Skin epidermis (tissue), 12 donors: ENCODE data around the gene AKNA.

Source experiments
- H3K27ac ChIP-seq, 21 experiments: fragments of 200-600 bp; sonication (generic) in 11 of 21; one replicate each; pipeline ENCODE4 v1.5.0; 2020; ENCODE audit warnings: mild to moderate bottlenecking in 3 of 21, inconsistent platforms in 2 of 21, moderate library complexity in 2 of 21
- H3K4me3 ChIP-seq, 7 experiments: fragments of 200-600 bp; sonication (generic) in 2 of 7; one replicate each; pipeline ENCODE4 v1.5.0; 2020; ENCODE audit warnings: inconsistent platforms in 2 of 7, mild to moderate bottlenecking in 2 of 7, moderate library complexity in 1 of 7

Gene AKNA

DNA sequence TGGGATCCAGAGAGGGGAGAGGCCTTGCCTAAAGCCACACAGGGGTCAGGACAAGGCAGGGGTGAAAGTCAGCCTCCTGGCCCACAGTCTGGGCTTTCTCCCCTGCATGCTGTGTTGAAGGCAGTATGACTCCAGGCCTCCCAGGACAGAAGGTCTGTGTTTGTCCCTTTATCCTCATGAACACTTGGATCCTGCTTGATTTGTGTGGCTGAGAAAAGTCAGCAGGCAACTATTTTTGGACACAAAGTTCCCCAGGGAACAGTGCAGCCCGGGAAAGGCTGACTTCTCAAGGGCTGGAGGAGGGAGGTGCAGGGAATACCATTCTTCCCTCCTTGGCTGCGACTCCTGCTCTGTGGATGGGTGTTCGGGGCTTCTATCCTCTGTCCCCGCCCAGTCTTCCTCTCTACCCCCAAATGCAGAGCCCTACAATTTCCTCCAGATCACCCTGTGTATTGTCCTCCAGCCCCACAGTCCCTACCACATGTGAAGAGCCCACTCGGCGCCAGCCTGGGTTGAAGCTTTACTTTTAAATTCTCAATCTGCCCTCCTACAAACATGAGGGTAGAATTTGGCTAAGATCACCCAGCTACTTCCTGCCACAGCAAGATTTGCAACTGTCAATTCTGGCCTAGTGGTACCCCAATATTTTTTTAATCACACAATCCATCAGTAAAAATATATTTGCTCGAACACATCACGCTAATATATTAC lies 4.1 kb downstream of the AKNA start:
- H3K4me3 ChIP-seq = peak overlapping the region in 4 of 7 experiments; percentile 10 to 25 (median 18)
- H3K27ac ChIP-seq = peak overlapping the region; percentile 41 to 99 (median 88)

DNA sequence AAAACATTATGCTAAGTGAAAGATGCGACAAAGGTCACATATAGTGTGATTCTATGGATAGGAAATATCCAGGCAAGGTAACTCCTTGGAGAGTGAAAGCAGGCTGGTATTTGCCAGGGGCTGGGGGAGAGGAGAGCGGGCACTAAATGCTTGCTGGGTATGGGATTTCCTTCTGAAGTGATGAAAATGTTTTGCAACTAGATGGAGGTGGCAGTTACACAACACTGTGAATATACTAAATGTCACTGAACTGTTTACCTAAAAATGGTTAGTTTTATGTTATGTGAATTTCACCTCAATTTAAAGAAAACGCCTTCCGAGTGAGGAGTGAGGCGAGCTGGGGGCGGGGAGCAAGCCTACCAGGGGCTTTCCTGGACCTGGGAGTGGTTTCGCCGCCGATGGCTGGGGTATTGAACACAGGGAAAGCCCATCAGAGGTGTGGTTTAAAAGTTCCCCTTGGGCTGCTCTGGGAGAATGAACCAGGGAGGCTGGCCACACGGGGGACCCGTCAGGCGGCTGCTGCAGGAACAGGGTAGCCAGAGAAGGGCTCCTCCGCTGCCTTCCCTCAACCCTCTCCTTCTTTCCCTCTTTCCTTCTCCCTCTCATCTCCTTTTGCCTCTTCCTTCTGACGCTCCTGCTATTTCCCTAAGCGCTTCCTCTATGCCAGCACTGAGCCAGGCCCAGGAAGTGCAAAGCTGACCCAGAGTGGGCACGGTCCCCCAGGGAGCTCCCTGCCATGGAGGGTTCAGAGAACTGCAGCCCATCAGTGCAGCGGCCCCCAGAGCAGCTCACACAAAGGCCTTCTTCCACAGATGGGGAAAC lies 4.9 kb downstream of the AKNA start:
- peak overlapping the region in 4 of 7 experiments; percentile 9 to 25 (median 18) for H3K4me3 ChIP-seq
- H3K27ac ChIP-seq = peak overlapping the region; percentile 41 to 99 (median 88)

DNA sequence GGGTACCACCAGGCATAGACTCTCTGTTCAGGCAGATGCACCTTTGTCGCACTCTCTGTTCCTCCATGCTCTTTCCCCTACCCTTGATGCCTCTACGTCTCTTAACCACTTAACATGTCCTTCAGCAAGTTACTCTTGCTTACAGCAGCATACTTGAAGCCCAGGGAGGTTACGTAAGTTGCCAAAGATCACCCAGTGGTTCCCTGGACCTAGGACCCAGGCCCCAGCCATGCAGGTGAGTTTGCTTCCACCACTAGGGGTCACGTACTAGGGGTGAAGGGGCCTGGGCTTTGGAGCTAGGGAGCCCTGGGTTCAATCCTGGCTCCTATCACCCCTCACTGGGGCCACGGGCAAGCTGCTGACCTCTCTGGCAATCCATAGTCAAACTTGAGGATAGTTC lies 8.9 kb downstream of the AKNA start:
- no peak overlapping the region for H3K4me3 ChIP-seq
- H3K27ac ChIP-seq = peak overlapping the region in 5 of 21 experiments; percentile 27 to 52 (median 37)

DNA sequence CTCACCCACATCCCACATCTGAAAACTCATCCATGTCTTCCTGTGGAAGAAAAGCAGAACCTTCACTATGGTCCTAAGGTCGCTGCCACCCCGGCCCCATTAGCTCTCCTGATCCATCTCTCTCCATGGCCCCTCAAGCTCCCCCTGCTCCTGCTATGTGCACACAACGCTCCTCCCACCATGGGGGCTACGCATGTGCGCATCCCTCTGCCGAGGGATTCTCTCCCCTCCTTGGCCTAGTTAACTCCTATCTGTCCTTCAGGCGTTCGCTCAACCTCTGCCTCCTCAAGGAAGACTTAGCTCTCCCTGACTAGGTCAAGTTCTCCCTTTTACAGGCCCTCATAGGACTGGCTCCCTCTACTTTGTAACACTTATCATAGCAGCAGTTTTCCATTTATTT lies 9.8 kb downstream of the AKNA start:
- no peak overlapping the region for H3K4me3 ChIP-seq
- H3K27ac ChIP-seq = peak overlapping the region in 2 of 21 experiments; percentile 14 to 52

DNA sequence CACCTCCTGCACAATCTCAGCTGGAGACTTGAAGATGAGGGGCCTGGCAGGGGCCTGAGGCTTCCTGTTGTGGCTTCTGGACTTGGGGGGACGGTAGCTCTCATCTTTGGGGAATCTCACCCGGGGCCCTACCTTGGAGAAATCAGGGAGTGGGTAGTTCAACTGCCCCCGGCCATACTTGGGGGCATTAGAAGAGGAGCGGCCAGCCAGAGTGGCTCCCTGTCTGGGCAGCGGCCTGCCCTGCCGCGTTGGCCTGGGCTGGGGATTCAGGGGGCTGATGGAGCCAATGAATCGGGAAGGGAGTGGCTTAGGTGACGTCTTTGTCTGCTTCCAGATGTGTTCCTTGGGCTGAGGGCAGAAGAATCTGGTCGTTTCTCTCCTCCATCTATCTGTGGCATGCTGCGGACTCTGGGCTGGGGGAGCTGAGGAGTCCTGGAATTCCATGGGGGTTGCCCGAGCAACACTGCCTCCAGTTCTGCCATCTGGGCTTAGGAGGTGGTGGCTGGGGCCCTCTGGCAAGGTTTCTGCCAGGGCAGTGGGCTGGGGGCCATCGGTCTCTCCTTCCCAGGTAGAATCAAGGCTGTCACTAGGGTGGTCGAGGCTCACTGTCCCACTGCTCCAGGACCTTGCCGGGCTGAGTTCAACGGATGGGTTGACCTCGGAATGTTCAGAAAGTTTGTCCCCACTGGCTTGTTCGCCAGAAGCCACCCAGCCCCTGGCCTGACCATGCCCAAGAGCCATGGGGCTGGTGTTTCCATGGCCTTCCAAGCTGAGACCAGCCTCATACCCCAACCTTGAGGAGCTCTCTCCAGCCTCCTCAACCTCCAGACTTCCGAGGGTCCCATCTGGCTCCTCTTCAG lies 11.0 kb downstream of the AKNA start:
- peak overlapping the region in 11 of 21 experiments; percentile 3 to 96 (median 38) for H3K27ac ChIP-seq
- H3K4me3 ChIP-seq = no peak overlapping the region

DNA sequence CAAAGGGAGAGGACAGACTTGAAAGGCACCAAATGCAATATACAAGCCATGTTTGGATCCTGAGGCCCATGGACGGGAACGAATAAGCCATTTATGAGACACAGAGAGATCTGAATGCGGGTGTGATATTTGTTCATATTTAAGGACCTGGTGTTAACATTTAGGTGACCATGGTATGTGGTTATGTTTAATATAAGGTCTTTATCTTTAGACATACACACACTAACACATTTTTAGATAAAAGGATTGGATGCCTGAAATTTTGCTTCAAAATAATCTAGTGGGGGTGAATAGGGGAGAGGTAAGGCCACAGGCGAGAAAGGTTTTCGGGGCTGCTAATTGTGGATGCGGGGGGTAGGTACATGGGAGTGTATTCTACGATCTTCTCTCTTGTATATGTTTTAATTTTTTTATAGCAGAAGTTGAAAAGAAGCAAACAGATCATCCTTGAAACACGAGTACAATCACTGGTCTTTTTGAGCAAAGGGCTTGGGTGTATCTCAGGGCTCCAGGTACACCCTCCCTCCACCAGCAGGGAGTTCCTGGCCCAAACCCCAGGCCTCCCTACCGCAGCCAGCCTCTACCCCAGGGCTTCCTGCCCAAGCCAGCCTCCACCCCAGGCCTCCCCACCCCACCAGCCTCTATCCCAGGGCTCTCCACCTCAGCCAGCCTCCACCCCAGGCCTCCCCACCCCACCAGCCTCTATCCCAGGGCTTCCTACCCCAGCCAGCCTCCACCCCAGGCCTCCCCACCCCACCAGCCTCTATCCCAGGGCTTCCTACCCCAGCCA lies 12.2 kb downstream of the AKNA start:
- H3K4me3 ChIP-seq = no peak overlapping the region
- H3K27ac ChIP-seq = peak overlapping the region in 9 of 21 experiments; percentile 12 to 96 (median 73)

DNA sequence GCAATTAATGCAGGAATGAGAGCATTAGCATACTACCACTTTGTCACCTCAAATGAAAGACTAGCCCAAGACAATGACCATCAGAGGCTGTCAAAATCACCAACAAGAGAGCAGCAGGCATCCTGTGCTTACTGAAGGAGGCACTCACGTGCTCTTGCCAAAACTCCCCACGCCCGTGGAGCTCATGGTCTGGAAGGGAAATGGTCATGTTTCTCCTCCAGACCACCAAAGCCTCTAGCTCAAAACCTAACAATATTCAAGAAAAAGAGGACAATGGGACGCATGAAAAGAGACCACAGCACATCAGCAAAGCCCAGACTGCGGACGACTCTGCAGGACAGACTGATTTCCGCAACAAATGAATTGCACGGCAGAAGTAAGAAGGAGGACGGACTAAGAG lies 12.8 kb downstream of the AKNA start:
- H3K27ac ChIP-seq = peak overlapping the region in 9 of 21 experiments; percentile 12 to 96 (median 81)

DNA sequence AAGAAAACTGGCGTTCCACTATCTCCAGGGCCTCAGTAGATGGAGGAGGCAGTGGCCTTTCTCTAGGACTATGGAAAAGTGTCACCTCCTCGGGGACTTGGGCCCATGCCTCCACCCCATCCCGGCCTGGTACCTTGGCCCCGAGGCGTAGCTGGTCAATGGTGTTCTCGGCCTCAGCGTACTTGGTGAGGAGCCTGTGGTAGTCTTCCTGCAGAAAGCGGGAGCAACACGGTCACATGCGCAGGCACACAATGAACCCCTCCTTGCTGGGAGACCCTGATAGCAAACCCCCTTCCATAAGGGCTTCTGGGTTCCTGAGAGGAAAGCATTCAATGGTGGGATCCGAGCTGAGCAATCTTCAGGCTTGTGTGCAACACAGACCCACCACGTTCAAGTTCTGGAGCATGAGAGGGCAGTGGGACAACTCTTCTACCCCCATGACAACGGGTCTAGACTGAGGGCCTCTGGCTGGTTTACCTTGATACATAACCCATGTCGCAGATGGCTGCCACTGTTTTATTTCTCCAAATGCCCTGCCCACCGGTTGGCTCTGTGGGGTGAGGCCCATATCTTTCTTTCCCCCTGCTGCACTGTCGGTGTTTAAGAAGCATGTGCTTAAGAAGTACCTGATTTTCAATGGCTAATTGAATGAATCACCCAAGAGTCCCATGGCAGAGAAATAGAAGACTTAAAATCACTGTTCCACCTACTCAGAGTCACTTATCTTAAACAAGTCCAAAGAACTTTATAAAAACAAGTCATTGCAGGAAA lies 13.6 kb downstream of the AKNA start:
- Histone ChIP-seq H3K27ac (peak overlapping the region in 16 of 21 experiments; percentile 33 to 96 (median 76)), H3K4me3 (no peak overlapping the region)

More for the DNA sequence above, 12.8 kb downstream of the AKNA start:
- no peak overlapping the region for H3K4me3 ChIP-seq

DNA sequence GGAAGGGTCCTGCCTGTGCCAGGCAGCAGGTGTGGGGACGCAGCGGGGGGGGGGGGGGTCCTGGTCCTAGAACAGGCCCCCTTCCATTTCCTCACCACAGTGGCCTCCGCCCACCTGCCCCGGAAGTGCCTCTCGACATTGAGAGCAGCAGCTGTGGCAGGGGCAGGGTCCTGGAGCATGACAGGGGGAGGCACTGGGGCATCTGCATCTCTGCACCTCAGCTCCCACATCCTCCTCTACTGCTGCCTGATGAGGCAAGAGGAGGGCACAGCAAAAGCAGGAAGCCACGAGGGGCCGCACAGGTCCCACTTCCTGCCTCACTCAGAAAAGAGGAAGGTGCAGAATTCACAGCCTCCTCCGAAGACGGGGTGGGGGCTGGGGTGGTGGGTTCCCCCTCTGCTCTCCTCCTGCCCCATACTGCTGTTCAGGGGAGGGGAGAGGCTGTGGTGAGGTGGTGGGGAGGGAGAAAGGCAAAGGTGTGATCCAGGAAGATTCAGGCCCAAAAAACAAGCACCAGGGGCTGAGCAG lies 14.8 kb downstream of the AKNA start:
- Histone ChIP-seq H3K4me3 (no peak overlapping the region), H3K27ac (peak overlapping the region in 20 of 21 experiments; percentile 49 to 96 (median 74))

DNA sequence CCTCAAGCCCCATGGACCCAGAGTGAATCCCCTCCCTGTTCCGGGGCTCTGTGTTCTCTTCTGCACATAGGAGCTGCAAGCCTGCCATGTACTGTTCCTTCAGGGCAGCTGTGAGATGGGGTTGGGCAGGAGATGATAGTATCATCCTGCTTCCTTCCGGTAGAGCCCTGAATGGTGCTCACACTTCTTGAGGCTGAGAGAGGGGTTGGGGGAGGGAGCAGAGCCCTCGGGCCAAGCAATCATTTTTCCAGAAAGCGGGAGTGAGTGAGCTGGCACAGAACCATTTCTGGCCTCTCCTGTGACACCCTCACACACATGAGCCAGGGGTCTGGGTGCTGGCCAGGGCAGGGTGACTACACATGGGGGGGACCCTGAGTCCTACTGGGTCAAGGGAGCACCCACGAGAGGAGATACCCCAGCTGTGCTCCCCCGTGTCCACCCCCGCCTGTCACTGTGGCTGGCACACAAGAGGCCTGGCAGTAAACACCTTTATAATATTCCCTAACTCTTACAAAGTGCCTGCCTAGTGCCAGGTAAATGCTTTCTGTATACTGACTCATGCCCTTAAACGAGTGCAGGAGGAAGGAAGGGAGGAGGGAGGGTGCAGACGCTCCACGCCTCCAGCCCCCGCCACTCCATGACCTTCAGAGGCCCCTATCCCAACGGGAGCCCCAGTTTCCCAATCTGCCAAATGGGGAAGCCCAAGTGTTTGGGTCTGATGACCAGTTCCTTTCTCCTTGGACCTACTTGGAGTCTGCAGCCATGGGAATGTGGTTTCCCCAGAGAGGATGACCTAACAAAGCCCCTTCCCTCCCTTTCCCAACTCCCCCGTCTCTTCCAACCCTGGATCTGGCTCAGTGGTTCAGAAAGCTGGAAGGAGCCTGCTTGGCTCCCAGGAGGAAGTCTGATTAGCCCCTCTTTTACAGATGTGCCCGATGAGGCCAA lies 15.5 kb downstream of the AKNA start:
- peak overlapping the region in 1 of 7 experiments; percentile 16 for H3K4me3 ChIP-seq

DNA sequence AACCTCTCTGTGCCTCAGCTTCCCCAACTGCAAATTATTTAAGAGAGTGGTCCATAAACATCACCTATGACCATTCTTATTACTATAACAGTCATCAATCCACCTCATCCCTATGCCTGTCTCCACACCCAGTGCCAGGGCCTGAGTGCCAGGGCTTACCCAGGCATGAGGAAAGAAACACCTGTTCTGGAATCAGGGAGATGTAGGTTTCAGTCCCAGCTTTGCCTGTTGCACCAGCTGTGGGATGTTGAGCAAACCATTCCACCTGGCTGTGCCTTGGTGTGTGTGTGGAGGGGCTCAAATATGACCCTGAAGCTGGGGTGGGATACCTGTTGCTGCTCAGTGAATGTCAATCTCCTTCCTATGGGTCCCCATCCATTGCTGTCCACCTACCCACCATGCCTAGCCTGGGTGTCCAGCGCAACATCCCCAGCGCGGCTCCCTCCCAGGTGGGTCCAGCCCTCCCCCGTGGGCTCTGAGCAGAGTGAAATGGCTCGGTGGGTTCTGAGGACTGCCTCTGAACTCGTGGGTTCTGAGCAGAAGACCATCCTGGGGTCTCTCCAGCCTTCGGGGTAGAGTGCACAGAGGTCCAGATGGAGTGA lies 16.3 kb downstream of the AKNA start:
- no peak overlapping the region for H3K4me3 ChIP-seq
- peak overlapping the region in 20 of 21 experiments; percentile 1 to 96 (median 71) for H3K27ac ChIP-seq

More for the DNA sequence above, 15.5 kb downstream of the AKNA start:
- H3K27ac ChIP-seq = peak overlapping the region; percentile 1 to 96 (median 73)

DNA sequence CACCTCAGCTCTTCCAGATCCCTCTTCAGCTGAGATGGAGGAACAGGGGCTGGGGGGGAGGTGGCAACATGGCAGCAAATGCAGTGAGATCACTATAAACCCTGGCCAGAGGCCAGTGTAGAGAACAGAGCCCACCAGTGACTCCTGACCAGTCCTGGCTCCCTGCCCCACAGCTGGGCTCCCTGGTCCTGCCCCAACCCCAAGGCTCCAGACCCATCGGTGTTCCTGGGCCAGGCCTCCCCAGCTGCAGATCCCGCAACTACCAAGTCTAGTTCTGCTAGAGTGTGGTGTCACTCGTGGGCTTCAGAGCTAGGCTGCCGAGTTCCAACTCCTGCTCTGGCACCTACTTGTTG lies 16.8 kb downstream of the AKNA start:
- no peak overlapping the region for H3K4me3 ChIP-seq
- peak overlapping the region in 16 of 21 experiments; percentile 22 to 96 (median 78) for H3K27ac ChIP-seq

DNA sequence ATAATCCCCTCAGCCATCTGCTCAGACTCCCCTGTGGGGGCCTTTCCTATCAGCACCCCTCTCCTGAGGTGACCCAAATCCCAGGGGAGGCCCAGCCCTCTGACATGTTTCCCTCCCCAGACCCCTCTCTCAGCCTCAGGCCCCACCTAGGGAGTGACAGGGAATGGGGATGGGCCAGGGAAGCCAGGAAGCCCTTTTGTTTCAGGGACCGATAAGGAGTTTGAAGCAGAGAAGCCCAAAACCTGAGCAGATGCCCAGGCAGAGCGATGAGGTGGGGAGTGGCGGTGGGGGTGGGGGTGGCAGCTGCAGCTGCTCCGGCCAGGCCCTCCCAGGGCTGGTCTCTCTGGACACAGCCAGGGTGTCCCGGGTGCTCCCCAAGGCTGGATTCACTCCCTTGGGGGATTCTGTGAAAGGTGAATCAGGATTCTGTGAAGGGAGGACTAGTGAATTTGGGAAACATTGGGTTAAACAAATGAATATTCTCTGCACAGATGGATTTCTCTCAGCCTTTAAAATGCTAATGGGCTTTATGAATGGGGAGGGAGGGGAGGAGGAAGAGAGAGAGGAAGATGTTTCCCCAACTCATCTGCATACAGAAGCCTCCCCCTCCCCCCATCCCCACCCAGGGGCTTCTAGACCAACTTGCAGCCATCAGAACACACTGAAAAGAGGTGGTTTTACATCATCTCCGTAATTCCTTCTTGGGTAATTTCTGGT lies 17.4 kb downstream of the AKNA start:
- H3K27ac ChIP-seq = peak overlapping the region in 18 of 21 experiments; percentile 2 to 96 (median 66)
- H3K4me3 ChIP-seq = no peak overlapping the region

DNA sequence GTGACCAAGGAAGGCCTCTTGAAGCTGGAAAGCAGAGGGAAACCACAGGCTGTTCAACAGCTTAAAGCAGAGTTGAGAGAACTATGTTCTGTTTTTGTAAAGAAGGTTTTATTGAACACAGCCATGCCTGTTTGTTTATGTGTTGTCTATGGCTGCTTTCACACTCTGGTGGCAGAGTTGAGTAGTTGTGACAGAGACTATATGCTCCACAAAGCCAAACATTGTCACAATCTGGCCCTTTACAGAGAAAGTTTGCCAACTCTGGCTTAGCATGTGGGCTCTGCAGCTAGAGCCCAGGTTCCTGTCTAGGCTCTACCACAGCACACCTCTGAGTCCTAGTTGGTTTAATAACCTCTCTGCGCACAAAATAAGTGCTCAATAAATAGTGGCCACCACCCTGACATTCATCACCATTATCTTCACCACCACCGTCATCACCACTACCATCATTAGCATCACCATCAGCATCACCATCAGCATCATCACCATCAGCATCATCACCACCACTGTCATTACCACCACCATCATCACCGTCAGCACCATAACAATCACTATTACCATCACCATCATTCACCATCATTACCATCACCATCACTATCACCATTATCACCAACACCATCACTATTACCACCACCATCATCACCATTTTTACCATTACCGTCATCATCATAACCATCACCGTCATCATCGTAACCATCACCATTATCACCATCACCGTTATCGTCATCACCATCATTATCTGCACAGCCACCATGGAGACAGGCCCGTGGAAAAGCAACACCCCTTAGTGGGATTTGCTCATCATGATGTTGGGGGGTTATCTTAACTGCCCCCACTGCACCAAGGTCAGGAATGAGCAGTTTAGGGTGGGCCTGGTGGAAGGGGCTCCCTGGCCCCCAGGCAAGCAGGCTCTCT lies 18.3 kb downstream of the AKNA start:
- no peak overlapping the region for H3K4me3 ChIP-seq
- H3K27ac ChIP-seq = peak overlapping the region in 14 of 21 experiments; percentile 2 to 96 (median 68)
